GM19023 (cell line): ENCODE measurements around the gene MANBA.
"Not testable (repeated sequence)": the region's sequence is repeated elsewhere in the genome, so short reads cannot be mapped to it uniquely, and the experiment has no call there.

Experiments
- ATAC-seq: cut with Tn5 transposase; IDR thresholded peaks from one replicate; pipeline ENCODE4 v1.9.1; 2021; ENCODE audit warnings: mild to moderate bottlenecking, moderate library complexity; ENCODE audit not compliant: unreplicated experiment

Gene MANBA

DNA sequence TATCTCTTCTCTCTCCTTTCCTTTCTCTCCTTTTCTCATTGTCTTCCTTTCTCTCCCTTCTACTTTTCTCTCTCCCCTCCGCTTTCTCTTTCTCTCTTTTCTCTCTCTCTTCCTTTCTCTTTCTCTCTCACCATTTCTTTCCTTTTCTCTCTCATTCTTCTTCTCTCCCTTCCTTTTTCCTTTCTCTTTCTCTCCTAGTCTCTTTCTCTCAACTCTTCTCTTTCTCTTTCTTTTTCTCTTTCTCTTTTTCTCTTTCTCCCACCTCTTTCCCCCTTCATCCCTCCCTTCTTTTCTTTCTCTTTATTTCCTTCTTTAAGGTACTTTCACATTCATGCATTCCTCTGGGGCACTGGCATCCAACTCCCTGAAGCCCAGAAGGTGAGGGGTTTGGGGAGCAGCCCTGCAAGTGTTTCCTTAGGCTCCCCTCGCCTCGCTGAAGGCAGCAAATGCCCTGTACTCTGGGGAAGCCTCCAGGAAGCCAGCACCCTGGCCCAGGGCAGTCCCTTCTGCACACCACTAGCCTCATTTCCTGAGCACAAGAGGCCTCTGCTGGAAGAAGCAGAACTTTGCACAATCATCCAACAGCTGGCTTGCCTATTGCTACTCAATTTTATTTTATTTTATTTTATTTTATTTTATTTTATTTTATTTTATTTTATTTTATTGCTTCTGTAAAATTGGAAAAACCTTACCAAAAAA is 135.4 kb downstream of the MANBA start:
- ATAC-seq, result peak; percentile 90

DNA sequence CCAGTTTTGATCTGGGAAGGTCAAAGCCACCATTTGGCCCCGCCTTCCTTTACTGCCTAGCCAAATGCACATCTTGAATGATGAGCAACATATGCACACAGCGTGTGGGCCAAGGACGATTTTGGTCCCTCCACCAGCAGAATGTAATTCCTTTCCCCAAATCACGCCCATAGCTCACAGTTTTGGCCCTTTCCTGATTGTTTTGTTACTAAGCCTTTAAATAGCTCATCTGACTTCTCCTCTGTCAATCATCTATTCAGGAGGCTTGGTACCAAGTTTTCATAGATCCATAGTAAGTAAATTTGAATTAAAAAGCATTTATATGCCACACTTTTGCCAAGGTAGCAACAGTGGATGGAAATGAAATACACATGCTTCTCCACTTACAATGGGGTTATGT is 136.3 kb downstream of the MANBA start:
- ATAC-seq, result no peak

GRCh38 chr4:102623622-102624021 is 137.1 kb downstream of the MANBA start:
- no peak for ATAC-seq

- ATAC-seq, result no peak
Observed at GRCh38 chr4:102620697-102621497, 139.9 kb downstream of the MANBA start.

- not testable (repeated sequence) for ATAC-seq
Observed at GRCh38 chr4:102619776-102620631, 140.8 kb downstream of the MANBA start.

- not testable (repeated sequence) for ATAC-seq
Observed at GRCh38 chr4:102619021-102619420, 141.7 kb downstream of the MANBA start.

DNA sequence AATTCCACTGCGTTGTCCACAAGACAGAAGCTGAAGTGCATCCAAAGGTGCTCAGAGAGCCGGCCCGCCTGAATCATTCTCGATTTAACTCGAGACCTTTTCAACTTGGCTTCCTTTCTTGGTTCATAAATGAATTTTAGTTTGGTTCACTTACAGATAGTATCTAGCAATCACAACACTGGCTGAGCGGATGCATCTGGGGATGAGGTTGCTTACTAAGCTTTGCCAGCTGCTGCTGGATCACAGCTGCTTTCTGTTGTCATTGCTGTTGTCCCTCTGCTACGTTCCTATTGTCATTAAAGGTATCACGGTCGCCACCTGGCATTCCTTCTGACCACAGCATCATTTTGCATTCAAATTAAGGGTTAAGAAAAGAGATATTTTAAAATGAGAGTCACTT is 144.1 kb downstream of the MANBA start:
- ATAC-seq, result no peak

DNA sequence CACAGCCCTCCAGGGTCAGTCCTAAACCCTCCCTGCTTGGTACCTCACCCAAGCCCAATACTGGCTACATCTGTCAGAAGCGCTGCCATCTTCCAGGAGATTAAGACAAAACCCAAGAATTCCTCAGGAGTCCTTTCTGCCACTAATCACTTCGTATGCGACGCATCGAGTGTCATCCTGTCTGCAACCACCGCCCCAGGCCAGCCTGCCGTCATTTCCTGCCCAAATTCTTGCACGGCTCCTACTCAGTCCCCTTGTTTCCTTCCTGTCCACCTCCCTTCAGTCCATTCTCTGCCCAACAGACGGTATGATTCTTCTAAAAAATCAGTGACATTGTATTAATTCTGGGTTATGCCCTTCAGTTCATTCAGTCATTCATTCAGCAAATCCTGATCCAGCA is 146.0 kb downstream of the MANBA start:
- no peak for ATAC-seq

DNA sequence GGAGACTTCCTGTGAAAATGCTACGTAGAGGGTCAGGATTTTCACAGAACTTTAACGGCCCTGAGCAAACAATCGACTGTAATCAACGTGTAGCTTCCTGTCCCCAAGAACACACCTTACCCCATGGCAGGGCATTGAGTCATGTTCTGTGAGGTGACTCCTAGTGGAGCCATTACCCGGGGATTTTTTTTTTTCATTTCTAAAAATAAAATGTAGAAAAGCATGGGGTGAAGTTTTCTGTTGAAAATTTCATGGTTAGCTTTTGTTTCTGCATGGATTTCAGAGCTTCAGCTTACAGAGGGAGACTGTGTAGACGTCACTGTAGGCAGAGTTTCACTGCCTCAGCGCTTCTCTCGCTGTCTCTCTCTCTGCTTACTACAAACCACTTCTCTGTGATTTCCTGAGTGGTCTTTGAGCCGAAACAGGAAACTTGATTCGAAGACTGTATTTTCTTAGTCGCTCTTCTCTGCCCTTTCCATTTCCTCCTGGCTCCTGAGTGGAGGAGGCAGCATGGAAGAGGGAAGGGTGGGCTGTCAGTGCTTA is 147.9 kb downstream of the MANBA start:
- ATAC-seq, result no peak

DNA sequence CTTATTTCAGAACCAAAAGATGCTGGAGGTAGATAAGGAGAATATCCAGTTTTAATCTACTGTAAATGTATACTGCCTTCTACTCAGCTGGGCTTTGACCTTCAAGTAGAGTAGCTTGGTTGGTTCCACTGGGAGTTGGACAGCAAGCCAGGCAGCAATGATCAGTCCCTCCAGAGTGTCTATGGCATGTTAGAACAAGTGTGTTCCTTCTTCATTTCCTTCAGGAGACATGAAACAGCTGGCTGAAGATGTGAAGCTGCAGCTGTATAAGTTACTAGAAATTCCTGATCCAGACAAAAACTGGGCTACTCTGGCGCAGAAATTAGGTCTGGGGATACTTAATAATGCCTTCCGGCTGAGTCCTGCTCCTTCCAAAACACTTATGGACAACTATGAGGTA is 148.6 kb downstream of the MANBA start:
- ATAC-seq, result no peak

GRCh38 chr4:102610476-102610875 is 150.3 kb downstream of the MANBA start:
- no peak for ATAC-seq

DNA sequence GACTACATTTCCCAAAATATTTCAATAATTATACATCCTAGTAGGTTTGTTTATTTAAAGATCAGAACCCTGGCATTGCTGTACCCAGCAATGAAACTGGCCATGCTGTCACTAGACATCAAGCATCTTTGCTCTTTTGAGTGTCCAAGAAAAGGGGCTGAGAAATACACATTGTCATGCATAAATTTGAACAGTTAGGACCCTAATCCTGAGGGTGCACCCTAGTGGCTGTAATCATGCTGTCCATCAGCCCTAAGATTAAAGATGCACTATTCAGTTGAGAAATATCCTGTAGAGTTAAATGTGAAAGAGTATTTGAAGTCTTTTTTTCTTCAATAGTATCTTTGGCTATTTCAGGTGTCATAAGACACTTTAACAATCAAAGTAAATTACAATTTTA is 150.8 kb downstream of the MANBA start:
- ATAC-seq, result no peak

- no peak for ATAC-seq
Observed at GRCh38 chr4:102608190-102608589, 152.6 kb downstream of the MANBA start.

- ATAC-seq, result no peak
Observed at GRCh38 chr4:102606846-102607450, 153.8 kb downstream of the MANBA start.

DNA sequence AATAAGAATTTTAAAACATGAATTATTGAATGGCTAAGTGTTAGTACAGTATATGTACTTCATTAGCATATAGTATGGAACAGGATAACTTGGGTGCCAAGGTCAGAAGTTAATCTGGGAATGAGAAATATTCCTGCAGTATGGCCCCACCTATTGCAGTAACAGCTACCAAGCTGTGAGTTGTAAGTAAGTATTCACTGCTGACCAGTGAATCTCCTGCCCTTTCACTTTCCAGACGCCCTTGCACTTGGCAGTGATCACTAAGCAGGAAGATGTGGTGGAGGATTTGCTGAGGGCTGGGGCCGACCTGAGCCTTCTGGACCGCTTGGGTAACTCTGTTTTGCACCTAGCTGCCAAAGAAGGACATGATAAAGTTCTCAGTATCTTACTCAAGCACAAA is 154.5 kb downstream of the MANBA start:
- ATAC-seq, result no peak

DNA sequence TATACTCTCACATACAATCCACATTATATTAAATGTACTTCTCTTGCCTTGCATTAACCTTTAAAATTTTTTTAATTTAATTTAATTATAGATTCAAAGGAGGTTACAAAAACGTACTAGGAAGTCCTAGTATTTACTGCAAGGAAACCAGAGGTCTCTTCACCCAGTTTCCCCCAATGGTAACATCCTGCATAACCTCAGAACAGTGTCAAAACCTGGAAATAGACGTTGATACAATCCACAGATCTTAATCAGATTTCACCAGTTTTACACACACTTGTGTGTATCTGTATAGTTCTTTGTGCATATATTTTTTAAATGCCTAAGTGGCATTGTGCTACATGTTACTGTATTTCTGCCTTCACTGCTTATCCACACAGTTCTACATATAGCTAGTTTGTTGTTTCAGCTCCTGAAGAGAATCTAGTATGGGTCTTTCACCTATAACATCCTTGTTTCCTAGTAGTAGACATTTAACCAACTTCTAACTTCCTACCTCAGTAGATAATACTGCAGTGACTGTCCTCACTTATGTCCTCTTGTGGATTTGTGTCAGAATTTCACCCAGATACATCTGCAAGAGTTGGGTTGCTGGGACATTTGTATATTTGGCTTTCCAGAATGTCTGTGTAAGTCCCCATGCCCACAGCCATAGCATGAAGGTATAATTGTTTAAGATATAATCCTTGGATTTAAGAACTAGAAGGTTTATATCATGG is 156.4 kb downstream of the MANBA start:
- ATAC-seq, result no peak

DNA sequence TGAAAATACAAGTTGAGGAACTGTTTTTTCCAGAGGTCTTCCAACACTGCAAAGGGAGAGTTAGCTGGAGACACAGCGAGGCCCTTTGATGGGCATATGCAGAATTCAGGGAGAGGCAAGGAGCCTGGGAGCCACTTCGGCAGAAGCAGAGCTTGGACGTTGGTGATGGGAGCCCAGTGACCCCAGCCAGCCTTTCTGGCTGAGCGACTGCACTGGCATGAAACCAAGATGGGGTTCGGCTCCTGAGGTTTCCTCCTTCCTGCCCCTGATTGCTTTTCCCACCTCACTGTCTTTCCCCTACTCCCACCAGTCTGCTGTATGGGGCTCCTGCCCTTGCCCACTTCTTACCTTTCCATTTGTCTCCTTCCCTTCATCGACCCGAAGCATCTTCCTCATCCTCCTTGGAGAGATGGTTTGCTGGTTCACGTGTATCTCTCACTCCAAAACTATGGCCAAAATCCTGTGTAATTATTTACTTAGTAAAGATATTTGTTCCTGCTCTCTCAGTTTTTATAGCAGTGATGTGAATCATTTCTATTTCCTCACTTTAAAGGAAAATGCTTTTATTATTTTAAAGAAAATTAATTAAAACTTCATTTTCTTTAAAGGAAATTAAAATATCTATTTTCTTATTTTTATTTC is 159.1 kb downstream of the MANBA start:
- ATAC-seq, result no peak

DNA sequence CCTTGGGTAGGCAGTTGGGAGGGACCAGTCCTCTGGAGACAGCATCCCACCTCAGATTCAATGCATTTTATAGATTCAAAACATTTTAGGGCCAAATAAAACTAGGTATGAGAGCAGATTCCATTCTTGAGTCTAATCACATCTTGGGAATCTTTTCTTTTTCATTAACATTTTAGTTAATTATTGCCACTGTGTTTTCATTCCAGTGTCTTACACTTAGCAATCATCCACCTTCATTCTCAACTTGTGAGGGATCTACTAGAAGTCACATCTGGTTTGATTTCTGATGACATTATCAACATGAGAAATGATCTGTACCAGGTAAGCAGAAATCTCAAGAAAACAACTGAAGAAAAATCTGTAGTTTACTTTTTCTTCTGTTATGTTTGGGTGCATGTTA is 160.1 kb downstream of the MANBA start:
- no peak for ATAC-seq

DNA sequence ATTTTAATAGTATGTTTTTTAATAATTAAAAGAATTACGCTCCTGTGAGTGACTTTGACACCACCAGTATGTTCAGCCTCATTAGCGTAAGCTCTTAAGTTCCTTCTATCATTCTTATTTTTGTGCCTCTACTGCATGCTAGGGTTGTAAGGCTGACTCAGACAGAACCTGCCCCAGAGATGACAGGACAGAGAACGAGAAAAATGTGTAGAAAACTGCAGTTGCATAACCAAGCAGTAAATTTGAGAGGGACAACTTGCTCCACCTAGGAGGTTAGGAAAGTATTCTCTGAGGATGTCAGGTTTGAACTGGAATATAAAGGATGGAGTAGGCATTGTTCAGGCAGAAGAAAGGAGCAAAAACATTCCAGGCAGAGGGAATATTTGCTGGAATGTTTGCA is 160.9 kb downstream of the MANBA start:
- no peak for ATAC-seq

- peak; percentile 24 for ATAC-seq
Observed at GRCh38 chr4:102599455-102599854, 161.3 kb downstream of the MANBA start.
